ENCODE measurements around the gene TAPT1. TPM values are rescaled to one million over a fixed set of nuclear protein-coding genes. Genes with fewer than 3 reads are reported as not detected.

TAPT1 gene
- total RNA-seq, 1 experiment from 2014 or later, result 11.1 TPM

- Histone ChIP-seq H3K4me2 (ENCODE audit: insufficient read depth, insufficient read length, low read length) (no peak overlapping the region), H3K9ac (ENCODE audit: extremely low read depth, insufficient read length, low read length) (no peak overlapping the region), H2BK15ac (ENCODE audit: low read depth, low read length) (no peak overlapping the region), H3K18ac (ENCODE audit: insufficient read length, low read depth, low read length) (no peak overlapping the region), H3K27me3 (ENCODE audit: insufficient read depth, low read length) (no peaks in the 10 kb centered on the region), H3K9me3 (ENCODE audit: control insufficient read depth, low read depth, low read length) (no peaks in the 10 kb centered on the region), H3K14ac (ENCODE audit: insufficient read depth, low read length) (no peak overlapping the region), H2BK20ac (ENCODE audit: low read depth, low read length, poor library complexity, severe bottlenecking) (no peak overlapping the region), H4K91ac (ENCODE audit: insufficient read length, low read depth, low read length) (no peak overlapping the region), H3K4ac (ENCODE audit: low read depth, low read length) (no peak overlapping the region), H3K23me2 (ENCODE audit: insufficient read length, low read depth, low read length, poor library complexity, severe bottlenecking) (no peaks in the 10 kb centered on the region), H3K23ac (ENCODE audit: insufficient read length, low read depth, low read length) (no peak overlapping the region), H3K79me1 (ENCODE audit: insufficient read depth, low read depth, low read length, poor library complexity, severe bottlenecking) (no peaks in the 10 kb centered on the region), H3K79me2 (ENCODE audit: insufficient read depth, low read length) (no peaks in the 10 kb centered on the region), H2BK5ac (ENCODE audit: insufficient read length, low read length) (no peak overlapping the region), H4K20me1 (ENCODE audit: control insufficient read depth, insufficient read depth, insufficient read length) (no peaks in the 10 kb centered on the region), H2BK12ac (ENCODE audit: insufficient read length, low read depth, low read length) (no peak overlapping the region), H3T11ph (ENCODE audit: low read length) (no peak overlapping the region), H2BK120ac (ENCODE audit: low read depth, low read length, poor library complexity, severe bottlenecking) (no peak overlapping the region), H2AK5ac (ENCODE audit: insufficient read length, low read length) (no peak overlapping the region), H3K56ac (ENCODE audit: insufficient read length, low read depth, low read length) (no peak overlapping the region), H4K8ac (replicated peaks; ENCODE audit: insufficient read length, low read depth, low read length) (no peak overlapping the region), H3K27ac (ENCODE audit: insufficient read length, low read depth, low read length) (no peak overlapping the region), H3K4me1 (ENCODE audit: insufficient read depth, low read length) (no peaks in the 10 kb centered on the region), H4K5ac (ENCODE audit: insufficient read length, low read depth, low read length) (no peak overlapping the region), H2AFZ (ENCODE audit: low read length) (no peak overlapping the region)
- Mint-ChIP-seq H3K27me3 (ENCODE audit: low read depth) (peaks cover 3% of the 10 kb centered on the region), H3K9me3 (no peaks in the 10 kb centered on the region), H3K4me3 (no peak overlapping the region), H3K27ac (no peak overlapping the region; a peak in 1 of 7 replicates), H3K4me1 (peaks cover 11 to 20% of the 10 kb centered on the region in 2 experiments), H3K36me3 (ENCODE audit: insufficient read depth in 1 of 3, low read depth in 3 of 3) (no peaks in the 10 kb centered on the region; a peak in 1 of 7 replicates)
- TF ChIP-seq, protein P1, sequence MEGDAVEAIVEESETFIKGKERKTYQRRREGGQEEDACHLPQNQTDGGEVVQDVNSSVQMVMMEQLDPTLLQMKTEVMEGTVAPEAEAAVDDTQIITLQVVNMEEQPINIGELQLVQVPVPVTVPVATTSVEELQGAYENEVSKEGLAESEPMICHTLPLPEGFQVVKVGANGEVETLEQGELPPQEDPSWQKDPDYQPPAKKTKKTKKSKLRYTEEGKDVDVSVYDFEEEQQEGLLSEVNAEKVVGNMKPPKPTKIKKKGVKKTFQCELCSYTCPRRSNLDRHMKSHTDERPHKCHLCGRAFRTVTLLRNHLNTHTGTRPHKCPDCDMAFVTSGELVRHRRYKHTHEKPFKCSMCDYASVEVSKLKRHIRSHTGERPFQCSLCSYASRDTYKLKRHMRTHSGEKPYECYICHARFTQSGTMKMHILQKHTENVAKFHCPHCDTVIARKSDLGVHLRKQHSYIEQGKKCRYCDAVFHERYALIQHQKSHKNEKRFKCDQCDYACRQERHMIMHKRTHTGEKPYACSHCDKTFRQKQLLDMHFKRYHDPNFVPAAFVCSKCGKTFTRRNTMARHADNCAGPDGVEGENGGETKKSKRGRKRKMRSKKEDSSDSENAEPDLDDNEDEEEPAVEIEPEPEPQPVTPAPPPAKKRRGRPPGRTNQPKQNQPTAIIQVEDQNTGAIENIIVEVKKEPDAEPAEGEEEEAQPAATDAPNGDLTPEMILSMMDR (conservative IDR thresholded peaks at IDR 0.05), result no peak
- DNase-seq, result no peak
- WGBS (ENCODE audit: extremely low coverage, insufficient read length, low lambda C conversion rate), result no CpG with 5 or more reads among the region's 9 CpGs
These were observed 70.6 kb downstream of the TAPT1 start for GRCh38 chr4:16155528-16156169.
